ENCODE results near the gene LRRC1. TPM values are rescaled to one million over a fixed set of nuclear protein-coding genes. Genes with fewer than 3 reads are reported as not detected.

Gene LRRC1
- total and polyA plus RNA-seq, 2 donors = 21.6 to 21.7 TPM

DNA sequence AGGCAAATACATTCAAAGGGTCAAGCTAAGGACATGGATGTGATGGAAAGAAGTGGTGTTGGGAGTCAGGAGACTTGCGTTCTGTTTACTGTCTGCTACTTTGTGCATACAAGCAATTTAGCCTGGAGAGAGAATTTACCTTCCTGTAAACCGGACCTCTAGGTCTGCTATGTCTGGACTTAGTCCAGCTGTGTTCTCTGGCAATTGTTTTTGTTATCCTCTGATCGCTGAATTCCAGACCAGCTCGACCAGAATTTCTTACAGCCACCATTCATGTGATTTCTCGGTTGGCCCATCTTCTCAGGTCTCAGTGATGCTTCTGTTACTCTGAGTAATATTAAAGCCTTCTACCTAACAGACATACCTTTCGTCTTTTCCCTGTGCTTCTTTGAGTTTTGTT lies 75.2 kb downstream of the LRRC1 start:
- Histone ChIP-seq H3K27me3 (ENCODE audit: control insufficient read depth in 2 of 2, insufficient read depth in 1 of 2, low read length in 1 of 2) (no peaks in the 10 kb centered on the region), H3K9me3 (ENCODE audit: control insufficient read depth in 2 of 2, insufficient read depth in 1 of 2, low read length in 1 of 2) (peaks cover 0 to 7% of the 10 kb centered on the region in 2 donors), H3K4me1 (ENCODE audit: control insufficient read depth in 2 of 2, insufficient read depth in 2 of 2, low read length in 2 of 2) (no peaks in the 10 kb centered on the region), H3K4me3 (ENCODE audit: low read length in 2 of 2) (no peak overlapping the region), H3K36me3 (ENCODE audit: control insufficient read depth in 2 of 2, insufficient read depth in 2 of 2, low read length in 1 of 2) (no peaks in the 10 kb centered on the region), H3K27ac (ENCODE audit: low read depth in 1 of 2, low read length in 1 of 2) (no peak overlapping the region)
- DNase-seq (ENCODE audit: low read depth in 6 of 9, low spot score in 9 of 9) = no peak
- WGBS = 95% methylated on average over 6 of the region's 6 CpGs

- no peaks in the 10 kb centered on the region for H3K36me3 ChIP-seq (ENCODE audit: control insufficient read depth in 2 of 2, insufficient read depth in 2 of 2, low read length in 1 of 2)
- WGBS = 97% methylated on average over 4 of the region's 4 CpGs
- H3K4me3 ChIP-seq (ENCODE audit: low read length in 2 of 2) = no peak overlapping the region
- no peak for DNase-seq (ENCODE audit: low read depth in 6 of 9, low spot score in 9 of 9)
- no peaks in the 10 kb centered on the region for H3K27me3 ChIP-seq (ENCODE audit: control insufficient read depth in 2 of 2, insufficient read depth in 1 of 2, low read length in 1 of 2)
- no peaks in the 10 kb centered on the region for H3K4me1 ChIP-seq (ENCODE audit: control insufficient read depth in 2 of 2, insufficient read depth in 2 of 2, low read length in 2 of 2)
- H3K27ac ChIP-seq (ENCODE audit: low read depth in 1 of 2, low read length in 1 of 2) = no peak overlapping the region
- H3K9me3 ChIP-seq (ENCODE audit: control insufficient read depth in 2 of 2, insufficient read depth in 1 of 2, low read length in 1 of 2) = peaks cover 2 to 13% of the 10 kb centered on the region in 2 donors
Observed at GRCh38 chr6:53873922-53874321, 79.1 kb downstream of the LRRC1 start.

DNA sequence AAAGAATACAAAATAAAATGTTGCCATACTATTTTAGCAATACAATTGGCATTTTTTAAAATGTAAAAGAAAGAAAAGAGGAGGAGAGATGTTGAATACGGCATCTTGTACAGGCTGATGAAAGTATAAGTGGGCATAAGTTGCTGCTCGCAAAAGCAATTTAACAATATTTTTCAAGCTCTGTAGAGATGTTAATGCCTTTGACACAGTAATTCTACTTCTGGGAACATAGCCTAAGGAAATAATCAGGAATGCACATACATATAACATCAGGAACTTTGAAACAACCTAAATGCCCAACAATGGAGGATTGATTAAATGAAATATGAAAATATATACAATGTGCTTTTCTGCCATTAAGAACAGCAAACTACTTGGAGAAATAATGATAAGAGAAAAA lies 80.2 kb downstream of the LRRC1 start:
- Histone ChIP-seq H3K27ac (ENCODE audit: low read depth in 1 of 2, low read length in 1 of 2) (no peak overlapping the region), H3K4me3 (ENCODE audit: low read length in 2 of 2) (no peak overlapping the region), H3K27me3 (ENCODE audit: control insufficient read depth in 2 of 2, insufficient read depth in 1 of 2, low read length in 1 of 2) (no peaks in the 10 kb centered on the region), H3K9me3 (ENCODE audit: control insufficient read depth in 2 of 2, insufficient read depth in 1 of 2, low read length in 1 of 2) (peaks cover 2 to 13% of the 10 kb centered on the region in 2 donors), H3K36me3 (ENCODE audit: control insufficient read depth in 2 of 2, insufficient read depth in 2 of 2, low read length in 1 of 2) (peaks cover 0 to 4% of the 10 kb centered on the region in 2 donors), H3K4me1 (ENCODE audit: control insufficient read depth in 2 of 2, insufficient read depth in 2 of 2, low read length in 2 of 2) (no peaks in the 10 kb centered on the region)
- 99% methylated on average over 2 of the region's 2 CpGs for WGBS
- no peak for DNase-seq (ENCODE audit: low read depth in 6 of 9, low spot score in 9 of 9)

- Histone ChIP-seq H3K27me3 (ENCODE audit: control insufficient read depth in 2 of 2, insufficient read depth in 1 of 2, low read length in 1 of 2) (no peaks in the 10 kb centered on the region), H3K9me3 (ENCODE audit: control insufficient read depth in 2 of 2, insufficient read depth in 1 of 2, low read length in 1 of 2) (peaks cover 2 to 13% of the 10 kb centered on the region in 2 donors), H3K4me3 (ENCODE audit: low read length in 2 of 2) (no peak overlapping the region), H3K4me1 (ENCODE audit: control insufficient read depth in 2 of 2, insufficient read depth in 2 of 2, low read length in 2 of 2) (no peaks in the 10 kb centered on the region), H3K27ac (ENCODE audit: low read depth in 1 of 2, low read length in 1 of 2) (no peak overlapping the region), H3K36me3 (ENCODE audit: control insufficient read depth in 2 of 2, insufficient read depth in 2 of 2, low read length in 1 of 2) (peaks cover 0 to 4% of the 10 kb centered on the region in 2 donors)
- no peak for DNase-seq (ENCODE audit: low read depth in 6 of 9, low spot score in 9 of 9)
- WGBS = 81% methylated on average over 2 of the region's 2 CpGs
Observed at GRCh38 chr6:53877151-53877550, 82.3 kb downstream of the LRRC1 start.

DNA sequence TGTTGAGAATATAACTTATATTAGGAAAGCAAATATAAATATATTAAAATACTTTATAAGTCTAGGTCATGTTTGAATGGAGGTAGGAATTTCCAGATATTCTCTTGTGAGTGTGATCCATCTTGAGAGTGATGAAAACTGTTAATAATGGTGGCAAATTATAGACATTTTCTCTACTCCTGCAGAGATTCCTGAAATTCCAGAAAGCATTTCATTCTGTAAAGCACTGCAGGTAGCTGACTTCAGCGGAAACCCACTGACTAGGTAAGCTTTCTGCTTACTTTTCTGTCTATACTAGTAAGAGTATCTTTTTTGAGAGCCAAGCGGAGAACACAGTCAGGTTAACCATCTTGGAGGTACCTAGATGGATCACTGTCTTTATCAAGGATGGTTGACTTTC lies 84.0 kb downstream of the LRRC1 start:
- peaks cover 2 to 6% of the 10 kb centered on the region in 2 donors for H3K9me3 ChIP-seq (ENCODE audit: control insufficient read depth in 2 of 2, insufficient read depth in 1 of 2, low read length in 1 of 2)
- H3K27ac ChIP-seq (ENCODE audit: low read depth in 1 of 2, low read length in 1 of 2) = no peak overlapping the region
- DNase-seq (ENCODE audit: low read depth in 6 of 9, low spot score in 9 of 9) = no peak
- 98% methylated on average over 2 of the region's 2 CpGs for WGBS
- no peak overlapping the region for H3K4me3 ChIP-seq (ENCODE audit: low read length in 2 of 2)
- H3K4me1 ChIP-seq (ENCODE audit: control insufficient read depth in 2 of 2, insufficient read depth in 2 of 2, low read length in 2 of 2) = no peaks in the 10 kb centered on the region
- peaks cover 0 to 14% of the 10 kb centered on the region in 2 donors for H3K36me3 ChIP-seq (ENCODE audit: control insufficient read depth in 2 of 2, insufficient read depth in 2 of 2, low read length in 1 of 2)
- no peaks in the 10 kb centered on the region for H3K27me3 ChIP-seq (ENCODE audit: control insufficient read depth in 2 of 2, insufficient read depth in 1 of 2, low read length in 1 of 2)

DNA sequence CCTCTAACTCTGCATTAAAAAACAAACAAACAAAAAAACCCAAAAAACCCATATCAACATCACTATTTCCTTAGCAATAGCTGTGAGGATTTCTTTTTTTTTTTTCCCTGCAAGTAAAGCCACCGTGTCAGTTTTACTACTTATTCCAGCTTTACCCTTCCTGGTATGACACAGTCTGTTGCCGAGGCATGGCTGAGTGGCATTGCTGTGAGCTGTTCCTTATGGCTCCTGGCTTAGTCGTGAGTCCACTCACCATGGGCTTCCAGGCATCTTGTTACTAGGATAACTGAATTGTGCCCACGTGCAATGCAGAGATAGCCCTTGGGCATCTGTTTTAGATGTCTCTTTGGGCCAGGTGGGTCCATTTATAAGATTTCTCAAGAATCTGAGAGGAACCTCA lies 84.8 kb downstream of the LRRC1 start:
- Histone ChIP-seq H3K9me3 (ENCODE audit: control insufficient read depth in 2 of 2, insufficient read depth in 1 of 2, low read length in 1 of 2) (peaks cover 2 to 6% of the 10 kb centered on the region in 2 donors), H3K36me3 (ENCODE audit: control insufficient read depth in 2 of 2, insufficient read depth in 2 of 2, low read length in 1 of 2) (peaks cover 0 to 18% of the 10 kb centered on the region in 2 donors), H3K27ac (ENCODE audit: low read depth in 1 of 2, low read length in 1 of 2) (no peak overlapping the region), H3K4me3 (ENCODE audit: low read length in 2 of 2) (no peak overlapping the region), H3K4me1 (ENCODE audit: control insufficient read depth in 2 of 2, insufficient read depth in 2 of 2, low read length in 2 of 2) (no peaks in the 10 kb centered on the region), H3K27me3 (ENCODE audit: control insufficient read depth in 2 of 2, insufficient read depth in 1 of 2, low read length in 1 of 2) (no peaks in the 10 kb centered on the region)
- DNase-seq (ENCODE audit: low read depth in 6 of 9, low spot score in 9 of 9) = no peak
- WGBS = 83% methylated on average over 4 of the region's 4 CpGs

DNA sequence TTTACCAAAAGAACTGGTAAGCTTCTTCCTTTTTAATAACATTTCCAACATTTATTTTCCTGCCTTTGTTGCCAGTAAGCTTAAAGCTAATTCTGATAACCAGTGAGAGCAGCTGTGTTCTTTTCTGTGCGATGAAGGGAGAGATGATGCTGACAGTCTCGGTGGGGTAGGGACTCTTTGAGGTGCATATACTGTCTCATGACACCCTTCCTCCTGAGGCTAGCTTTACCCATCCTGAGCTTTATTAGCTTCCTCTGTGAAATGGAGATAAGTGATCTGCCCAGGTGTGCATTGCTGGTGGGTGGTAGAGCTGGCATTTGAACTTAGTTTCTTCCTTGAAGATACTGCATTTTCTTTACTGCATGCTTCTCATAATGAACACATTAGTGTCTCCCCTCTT lies 92.5 kb downstream of the LRRC1 start:
- Histone ChIP-seq H3K4me3 (ENCODE audit: low read length in 2 of 2) (no peak overlapping the region), H3K36me3 (ENCODE audit: control insufficient read depth in 2 of 2, insufficient read depth in 2 of 2, low read length in 1 of 2) (peaks cover 0 to 16% of the 10 kb centered on the region in 2 donors), H3K27me3 (ENCODE audit: control insufficient read depth in 2 of 2, insufficient read depth in 1 of 2, low read length in 1 of 2) (no peaks in the 10 kb centered on the region), H3K9me3 (ENCODE audit: control insufficient read depth in 2 of 2, insufficient read depth in 1 of 2, low read length in 1 of 2) (no peaks in the 10 kb centered on the region), H3K27ac (ENCODE audit: low read depth in 1 of 2, low read length in 1 of 2) (peak overlapping the region in 1 of 2 donors; percentile 50), H3K4me1 (ENCODE audit: control insufficient read depth in 2 of 2, insufficient read depth in 2 of 2, low read length in 2 of 2) (peaks cover 5 to 12% of the 10 kb centered on the region in 2 donors)
- DNase-seq (ENCODE audit: low read depth in 6 of 9, low spot score in 9 of 9) = peak in 8 of 9 donors; percentile 37 to 86 (median 58)
- 13% methylated on average over 2 of the region's 2 CpGs for WGBS

- H3K4me3 ChIP-seq (ENCODE audit: low read length in 2 of 2) = no peak overlapping the region
- peaks cover 0 to 5% of the 10 kb centered on the region in 2 donors for H3K36me3 ChIP-seq (ENCODE audit: control insufficient read depth in 2 of 2, insufficient read depth in 2 of 2, low read length in 1 of 2)
- H3K9me3 ChIP-seq (ENCODE audit: control insufficient read depth in 2 of 2, insufficient read depth in 1 of 2, low read length in 1 of 2) = no peaks in the 10 kb centered on the region
- 85% methylated on average over 1 of the region's 1 CpG for WGBS
- DNase-seq (ENCODE audit: low read depth in 6 of 9, low spot score in 9 of 9) = no peak
- no peaks in the 10 kb centered on the region for H3K27me3 ChIP-seq (ENCODE audit: control insufficient read depth in 2 of 2, insufficient read depth in 1 of 2, low read length in 1 of 2)
- no peak overlapping the region for H3K27ac ChIP-seq (ENCODE audit: low read depth in 1 of 2, low read length in 1 of 2)
- H3K4me1 ChIP-seq (ENCODE audit: control insufficient read depth in 2 of 2, insufficient read depth in 2 of 2, low read length in 2 of 2) = peaks cover 5 to 18% of the 10 kb centered on the region in 2 donors
Observed at GRCh38 chr6:53888931-53889330, 94.1 kb downstream of the LRRC1 start.

GRCh38 chr6:53889365-53889764 lies 94.6 kb downstream of the LRRC1 start:
- Histone ChIP-seq H3K27me3 (ENCODE audit: control insufficient read depth in 2 of 2, insufficient read depth in 1 of 2, low read length in 1 of 2) (no peaks in the 10 kb centered on the region), H3K9me3 (ENCODE audit: control insufficient read depth in 2 of 2, insufficient read depth in 1 of 2, low read length in 1 of 2) (no peaks in the 10 kb centered on the region), H3K4me1 (ENCODE audit: control insufficient read depth in 2 of 2, insufficient read depth in 2 of 2, low read length in 2 of 2) (peaks cover 5 to 22% of the 10 kb centered on the region in 2 donors), H3K4me3 (ENCODE audit: low read length in 2 of 2) (no peak overlapping the region), H3K36me3 (ENCODE audit: control insufficient read depth in 2 of 2, insufficient read depth in 2 of 2, low read length in 1 of 2) (peaks cover 0 to 2% of the 10 kb centered on the region in 2 donors), H3K27ac (ENCODE audit: low read depth in 1 of 2, low read length in 1 of 2) (no peak overlapping the region)
- no peak for DNase-seq (ENCODE audit: low read depth in 6 of 9, low spot score in 9 of 9)
- 97% methylated on average over 1 of the region's 1 CpG for WGBS

DNA sequence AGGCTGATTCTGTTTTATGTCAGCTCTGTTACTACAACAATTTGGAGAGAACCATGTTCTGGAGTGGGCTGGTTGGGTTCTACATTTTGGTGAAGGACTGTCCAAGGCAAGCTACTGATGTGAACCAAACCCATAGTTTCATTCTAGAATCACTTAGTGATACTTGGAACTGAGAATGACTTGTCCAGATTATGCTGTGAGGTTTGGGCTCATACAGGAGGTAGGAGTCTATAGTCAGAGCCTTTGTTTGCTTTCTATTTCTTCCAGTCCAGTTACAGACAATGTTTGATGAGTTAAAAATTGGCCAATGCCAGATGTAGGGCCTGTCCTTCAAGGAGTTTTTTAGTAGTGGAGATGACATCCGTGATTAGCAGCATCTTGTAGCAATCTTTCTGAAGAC lies 97.9 kb downstream of the LRRC1 start:
- WGBS = 97% methylated on average over 1 of the region's 1 CpG
- peaks cover 0 to 10% of the 10 kb centered on the region in 2 donors for H3K36me3 ChIP-seq (ENCODE audit: control insufficient read depth in 2 of 2, insufficient read depth in 2 of 2, low read length in 1 of 2)
- H3K27ac ChIP-seq (ENCODE audit: low read depth in 1 of 2, low read length in 1 of 2) = no peak overlapping the region
- H3K9me3 ChIP-seq (ENCODE audit: control insufficient read depth in 2 of 2, insufficient read depth in 1 of 2, low read length in 1 of 2) = no peaks in the 10 kb centered on the region
- H3K27me3 ChIP-seq (ENCODE audit: control insufficient read depth in 2 of 2, insufficient read depth in 1 of 2, low read length in 1 of 2) = no peaks in the 10 kb centered on the region
- H3K4me3 ChIP-seq (ENCODE audit: low read length in 2 of 2) = no peak overlapping the region
- no peak for DNase-seq (ENCODE audit: low read depth in 6 of 9, low spot score in 9 of 9)
- peaks cover under 1 to 13% of the 10 kb centered on the region in 2 donors for H3K4me1 ChIP-seq (ENCODE audit: control insufficient read depth in 2 of 2, insufficient read depth in 2 of 2, low read length in 2 of 2)

All from thymus (tissue), 11 donors.